DMS 273 (cell line): ENCODE data around the gene CTRB1.
"Not testable (repeated sequence)": the region's sequence is repeated elsewhere in the genome, so short reads cannot be mapped to it uniquely, and the experiment has no call there.

Source experiments
- DNase-seq: peaks from one replicate; lab custom pipeline; 2025; ENCODE audit not compliant: unreplicated experiment; lab: John Stamatoyannopoulos, UW

The CTRB1 gene

GRCh38 chr16:75239542-75240122, 20.8 kb downstream of the CTRB1 start:
- no peak for DNase-seq

GRCh38 chr16:75240633-75241032, 21.8 kb downstream of the CTRB1 start:
- DNase-seq = not testable (repeated sequence)

GRCh38 chr16:75241412-75241811, 22.6 kb downstream of the CTRB1 start:
- DNase-seq = no peak

- DNase-seq = no peak
Observed at GRCh38 chr16:75241955-75242354, 23.2 kb downstream of the CTRB1 start.

- not testable (repeated sequence) for DNase-seq
Observed at GRCh38 chr16:75242436-75243078, 23.8 kb downstream of the CTRB1 start.

- DNase-seq = no peak
Observed at GRCh38 chr16:75243667-75244224, 25.0 kb downstream of the CTRB1 start.

GRCh38 chr16:75244225-75244809, 25.5 kb downstream of the CTRB1 start:
- no peak for DNase-seq

GRCh38 chr16:75244844-75245758, 26.3 kb downstream of the CTRB1 start:
- DNase-seq = peak; percentile 97

- DNase-seq = no peak
Observed at GRCh38 chr16:75246504-75247205, 27.9 kb downstream of the CTRB1 start.

- no peak for DNase-seq
Observed at GRCh38 chr16:75247249-75247648, 28.5 kb downstream of the CTRB1 start.

- no peak for DNase-seq
Observed at GRCh38 chr16:75248142-75248535, 29.4 kb downstream of the CTRB1 start.

- no peak for DNase-seq
Observed at GRCh38 chr16:75248536-75249380, 30.0 kb downstream of the CTRB1 start.

- no peak for DNase-seq
Observed at GRCh38 chr16:75249441-75249840, 30.7 kb downstream of the CTRB1 start.

- DNase-seq = no peak
Observed at GRCh38 chr16:75250089-75250808, 31.5 kb downstream of the CTRB1 start.

- DNase-seq = peak; percentile 58
Observed at GRCh38 chr16:75250809-75251279, 32.1 kb downstream of the CTRB1 start.

- DNase-seq = peak; percentile 93
Observed at GRCh38 chr16:75251280-75252048, 32.7 kb downstream of the CTRB1 start, which contains the start of gene BCAR1. TSS of gene BCAR1 (minus strand) at chr16:75251624. CDS start at chr16:75251482, 142 bp downstream.

GRCh38 chr16:75252049-75252864, 33.5 kb downstream of the CTRB1 start:
- peak; percentile 76 for DNase-seq
